NB4 (cell line): ENCODE data around the gene POLR2E.

ENCODE experiments used
- MYC ChIP-seq: IDR thresholded peaks from 2 replicates; pipeline ENCODE4 v1.6.1; 2011; ENCODE audit warnings: low read depth, low read length
- POLR2A ChIP-seq: IDR thresholded peaks from 2 replicates; pipeline ENCODE4 v1.6.1; 2011; ENCODE audit warnings: mild to moderate bottlenecking; ENCODE audit not compliant: insufficient read length; ENCODE audit errors: extremely low read depth
- TF ChIP-seq, protein P1 (sequence below): IDR thresholded peaks from one replicate; pipeline ENCODE4 v1.5.1; 2012; ENCODE audit warnings: low read depth, low read length
- TF ChIP-seq, protein P2 (sequence below): IDR thresholded peaks from 2 replicates; pipeline ENCODE4 v1.6.1; 2011; ENCODE audit warnings: low read depth, low read length

DNA sequence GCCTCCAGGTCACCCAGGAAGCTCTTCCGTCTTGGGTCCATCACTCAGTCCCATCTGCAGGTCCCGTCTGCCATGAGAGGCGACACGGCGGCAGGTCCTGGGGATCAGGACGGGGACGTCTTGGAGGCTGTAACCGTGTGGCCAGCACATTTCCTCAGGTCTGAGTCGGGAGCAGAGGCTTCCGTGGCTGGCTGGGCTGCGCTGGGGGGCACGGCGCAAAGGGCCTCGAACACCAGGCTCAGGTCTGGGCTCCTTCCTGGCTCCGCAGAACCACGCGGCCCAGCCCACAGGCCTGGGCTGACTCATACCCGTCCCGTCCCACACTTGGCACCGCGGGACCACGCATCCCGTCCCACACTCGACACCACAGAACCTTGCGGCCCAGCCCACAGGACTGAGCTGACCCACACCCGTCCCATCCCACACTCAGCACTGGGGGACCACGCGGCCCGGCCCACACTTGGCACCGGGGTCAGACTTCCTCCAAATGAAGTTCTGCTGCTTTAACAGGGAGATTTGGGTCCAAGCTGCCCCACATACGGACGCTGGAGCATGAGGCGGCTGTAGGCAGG is 48.7 kb upstream of the POLR2E start:
- TF ChIP-seq POLR2A (no peak), MYC (no peak)
- TF ChIP-seq, protein P1, sequence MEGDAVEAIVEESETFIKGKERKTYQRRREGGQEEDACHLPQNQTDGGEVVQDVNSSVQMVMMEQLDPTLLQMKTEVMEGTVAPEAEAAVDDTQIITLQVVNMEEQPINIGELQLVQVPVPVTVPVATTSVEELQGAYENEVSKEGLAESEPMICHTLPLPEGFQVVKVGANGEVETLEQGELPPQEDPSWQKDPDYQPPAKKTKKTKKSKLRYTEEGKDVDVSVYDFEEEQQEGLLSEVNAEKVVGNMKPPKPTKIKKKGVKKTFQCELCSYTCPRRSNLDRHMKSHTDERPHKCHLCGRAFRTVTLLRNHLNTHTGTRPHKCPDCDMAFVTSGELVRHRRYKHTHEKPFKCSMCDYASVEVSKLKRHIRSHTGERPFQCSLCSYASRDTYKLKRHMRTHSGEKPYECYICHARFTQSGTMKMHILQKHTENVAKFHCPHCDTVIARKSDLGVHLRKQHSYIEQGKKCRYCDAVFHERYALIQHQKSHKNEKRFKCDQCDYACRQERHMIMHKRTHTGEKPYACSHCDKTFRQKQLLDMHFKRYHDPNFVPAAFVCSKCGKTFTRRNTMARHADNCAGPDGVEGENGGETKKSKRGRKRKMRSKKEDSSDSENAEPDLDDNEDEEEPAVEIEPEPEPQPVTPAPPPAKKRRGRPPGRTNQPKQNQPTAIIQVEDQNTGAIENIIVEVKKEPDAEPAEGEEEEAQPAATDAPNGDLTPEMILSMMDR, result no peak
- TF ChIP-seq, protein P2, sequence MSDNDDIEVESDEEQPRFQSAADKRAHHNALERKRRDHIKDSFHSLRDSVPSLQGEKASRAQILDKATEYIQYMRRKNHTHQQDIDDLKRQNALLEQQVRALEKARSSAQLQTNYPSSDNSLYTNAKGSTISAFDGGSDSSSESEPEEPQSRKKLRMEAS, result no peak
